ENCODE data around the gene GNB1. TPM values are rescaled to one million over a fixed set of nuclear protein-coding genes. Genes with fewer than 3 reads are reported as not detected.
"Not testable (repeated sequence)": the region's sequence is repeated elsewhere in the genome, so short reads cannot be mapped to it uniquely, and the experiment has no call there.

GNB1 gene
- total RNA-seq, 1 experiment from 2014 or later, result 93.7 TPM

DNA sequence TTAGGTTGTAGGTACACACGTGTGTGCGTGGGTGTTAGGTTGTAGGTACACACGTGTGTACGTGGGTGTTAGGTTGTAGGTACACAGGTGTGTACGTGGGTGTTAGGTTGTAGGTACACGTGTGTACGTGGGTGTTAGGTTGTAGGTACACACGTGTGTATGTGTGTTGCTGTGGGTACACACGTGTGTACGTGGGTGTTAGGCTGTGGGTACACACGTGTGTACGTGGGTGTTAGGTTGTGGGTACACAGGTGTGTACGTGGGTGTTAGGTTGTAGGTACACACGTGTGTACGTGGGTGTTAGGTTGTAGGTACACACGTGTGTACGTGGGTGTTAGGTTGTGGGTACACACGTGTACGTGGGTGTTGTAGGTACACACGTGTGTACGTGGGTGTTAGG lies 44.0 kb upstream of the GNB1 start:
- H3K9ac ChIP-seq (ENCODE audit: low read length); H2AFZ ChIP-seq (ENCODE audit: low read length); H3K27me3 ChIP-seq (ENCODE audit: low read length); H3K9me2 ChIP-seq (replicated peaks; ENCODE audit: insufficient read depth, low read length); H3K9me3 ChIP-seq (ENCODE audit: low read length); H3K4me1 ChIP-seq (ENCODE audit: low read length); H3K79me2 ChIP-seq (ENCODE audit: low read length); H3K4me2 ChIP-seq (ENCODE audit: low read depth, low read length, poor library complexity, severe bottlenecking); DNase-seq; H3K4me3 ChIP-seq (ENCODE audit: low read length); H3K36me3 ChIP-seq (ENCODE audit: insufficient read depth, low read length); H4K20me1 ChIP-seq (ENCODE audit: insufficient read depth, low read depth, low read length); H3K27ac ChIP-seq (ENCODE audit: low read length): not testable (repeated sequence)

DNA sequence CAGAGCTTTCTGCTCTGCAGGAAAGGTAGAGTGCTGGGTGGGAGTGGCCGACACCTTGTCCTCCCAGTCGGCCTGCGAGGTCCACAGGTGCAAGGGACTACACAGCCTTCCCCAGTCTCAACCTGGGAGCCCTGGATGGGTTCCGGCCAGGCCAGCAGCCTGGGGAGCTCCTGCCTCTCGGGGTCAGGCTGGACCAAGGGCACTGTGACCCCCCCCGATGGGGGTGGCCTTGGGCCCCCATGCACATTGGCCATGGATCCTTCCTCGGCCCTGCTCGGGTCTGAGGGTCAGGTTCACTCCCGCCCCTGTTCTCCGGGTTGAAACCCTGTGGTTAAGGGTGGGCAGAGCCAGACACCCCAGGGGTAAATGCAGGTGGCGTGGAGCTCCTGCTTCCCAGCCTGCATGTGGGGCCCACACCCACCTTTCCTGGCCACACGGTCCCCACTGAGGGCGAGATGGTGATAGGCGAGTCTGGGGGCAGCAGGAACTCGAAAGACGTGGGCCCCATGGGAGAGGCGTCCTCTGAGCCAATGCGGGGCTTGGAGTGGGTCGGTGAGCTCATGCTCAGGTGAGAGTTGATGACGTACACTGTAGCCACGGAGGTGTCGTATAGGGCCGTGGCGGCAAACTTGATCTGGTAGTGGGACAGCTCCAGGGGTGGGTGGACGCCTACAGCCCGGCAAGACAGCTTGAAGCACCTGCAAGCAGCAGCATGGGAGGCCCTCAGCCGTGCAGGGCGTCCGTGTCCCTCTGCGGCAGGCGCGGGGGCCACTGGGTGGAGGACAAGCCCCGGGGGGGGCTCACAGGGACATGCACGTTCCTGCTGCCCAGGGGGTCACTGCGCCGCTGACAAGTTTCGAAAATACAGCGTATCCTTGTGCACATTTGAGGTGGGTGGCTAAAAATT lies 39.0 kb upstream of the GNB1 start:
- Histone ChIP-seq H3K9me3 (ENCODE audit: low read length) (peaks cover 3% of the 10 kb centered on the region; the same call in 1 of the 2 replicates), H3K9me2 (replicated peaks; ENCODE audit: insufficient read depth, low read length) (no peaks in the 10 kb centered on the region), H3K36me3 (ENCODE audit: insufficient read depth, low read length) (no peaks in the 10 kb centered on the region), H4K20me1 (ENCODE audit: insufficient read depth, low read depth, low read length) (no peaks in the 10 kb centered on the region), H2AFZ (ENCODE audit: low read length) (no peak overlapping the region), H3K27ac (ENCODE audit: low read length) (no peak overlapping the region), H3K27me3 (ENCODE audit: low read length) (no peaks in the 10 kb centered on the region), H3K79me2 (ENCODE audit: low read length) (no peaks in the 10 kb centered on the region), H3K9ac (ENCODE audit: low read length) (no peak overlapping the region), H3K4me1 (ENCODE audit: low read length) (no peaks in the 10 kb centered on the region), H3K4me3 (ENCODE audit: low read length) (no peak overlapping the region), H3K4me2 (ENCODE audit: low read depth, low read length, poor library complexity, severe bottlenecking) (no peak overlapping the region)
- DNase-seq, result no peak

DNA sequence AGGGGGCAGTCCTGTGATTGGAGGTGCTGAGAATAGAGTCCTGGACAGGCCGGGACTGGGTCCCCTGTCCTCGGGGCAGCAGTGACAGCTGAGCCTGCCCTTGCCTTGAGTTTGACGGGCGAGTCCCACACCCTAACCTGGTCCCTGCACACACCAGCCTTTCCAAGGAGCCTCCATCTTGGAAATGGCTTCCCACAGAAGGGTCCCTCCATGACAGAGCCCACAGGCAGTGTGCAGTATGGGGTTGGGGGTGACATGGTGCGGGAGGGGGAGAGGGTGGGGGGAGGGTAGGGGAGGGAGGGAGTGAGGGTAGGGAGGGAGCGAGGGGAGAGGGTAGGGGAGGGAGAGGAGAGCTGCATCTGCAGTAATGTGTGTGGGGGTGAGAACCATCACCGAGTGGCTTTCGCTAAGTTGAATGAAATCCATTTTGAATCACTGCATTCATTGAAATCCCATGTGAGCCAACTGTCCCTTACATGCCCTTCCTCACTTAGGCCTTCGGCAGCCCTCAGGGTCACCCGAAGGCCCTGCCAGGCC lies 38.3 kb upstream of the GNB1 start:
- no peak overlapping the region for H3K4me2 ChIP-seq (ENCODE audit: low read depth, low read length, poor library complexity, severe bottlenecking)
- DNase-seq, result no peak

DNA sequence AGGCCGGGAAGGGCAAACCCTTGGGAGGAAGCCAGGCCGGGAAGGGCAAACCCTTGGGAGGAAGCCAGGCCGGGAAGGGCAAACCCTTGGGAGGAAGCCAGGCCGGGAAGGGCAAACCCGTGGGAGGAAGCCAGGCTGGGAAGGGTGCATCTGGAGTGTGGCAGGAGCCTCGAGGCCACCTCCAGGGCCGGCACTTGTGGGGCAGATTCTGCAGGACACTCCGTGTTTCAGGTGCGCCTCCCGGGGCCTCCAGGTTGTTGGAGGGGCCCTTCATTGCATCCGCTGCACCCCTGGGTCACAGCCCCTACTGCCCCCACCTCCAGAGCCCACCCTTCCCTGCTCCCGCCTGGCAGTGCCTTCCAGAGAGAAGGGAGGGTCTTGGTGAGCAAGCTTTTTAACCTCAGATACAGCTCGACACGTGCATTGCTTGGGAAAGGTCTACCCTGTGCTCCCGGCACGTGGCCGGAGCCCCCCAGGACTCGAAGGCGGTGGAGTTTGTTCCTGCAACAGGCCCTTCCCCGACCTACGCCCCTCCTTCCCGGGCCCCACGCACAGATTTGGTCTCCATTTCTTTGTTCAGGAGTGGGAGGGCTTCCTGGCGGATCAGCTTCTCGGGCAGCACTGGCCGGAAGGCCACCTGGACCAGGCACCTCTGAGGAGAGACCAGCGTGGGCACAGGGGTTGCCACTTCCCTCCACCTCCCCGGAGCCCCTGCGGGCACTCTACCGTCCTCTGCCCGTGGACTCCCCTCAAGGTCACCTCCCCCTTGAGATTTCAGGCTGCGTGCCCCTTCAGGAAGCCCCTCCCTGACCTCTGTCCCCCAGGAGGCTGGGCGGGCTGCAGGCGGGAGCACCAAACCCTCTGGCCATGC lies 37.6 kb upstream of the GNB1 start:
- H3K9me3 ChIP-seq (ENCODE audit: low read length), result no peaks in the 10 kb centered on the region
- no peaks in the 10 kb centered on the region for H3K36me3 ChIP-seq (ENCODE audit: insufficient read depth, low read length)
- H3K4me1 ChIP-seq (ENCODE audit: low read length), result no peaks in the 10 kb centered on the region
- H3K9me2 ChIP-seq (replicated peaks; ENCODE audit: insufficient read depth, low read length), result no peaks in the 10 kb centered on the region
- H3K4me2 ChIP-seq (ENCODE audit: low read depth, low read length, poor library complexity, severe bottlenecking), result no peak overlapping the region
- no peak overlapping the region for H3K4me3 ChIP-seq (ENCODE audit: low read length)
- no peak for DNase-seq
- no peak overlapping the region for H3K9ac ChIP-seq (ENCODE audit: low read length)
- H3K27ac ChIP-seq (ENCODE audit: low read length), result no peak overlapping the region
- no peak overlapping the region for H2AFZ ChIP-seq (ENCODE audit: low read length)
- H3K79me2 ChIP-seq (ENCODE audit: low read length), result no peaks in the 10 kb centered on the region
- H3K27me3 ChIP-seq (ENCODE audit: low read length), result no peaks in the 10 kb centered on the region
- H4K20me1 ChIP-seq (ENCODE audit: insufficient read depth, low read depth, low read length), result no peaks in the 10 kb centered on the region

More for the DNA sequence above, 38.3 kb upstream of the GNB1 start:
- no peaks in the 10 kb centered on the region for H3K36me3 ChIP-seq (ENCODE audit: insufficient read depth, low read length)
- H3K9me3 ChIP-seq (ENCODE audit: low read length), result no peaks in the 10 kb centered on the region; the same call in 1 of the 2 replicates
- H3K27me3 ChIP-seq (ENCODE audit: low read length), result no peaks in the 10 kb centered on the region
- no peaks in the 10 kb centered on the region for H3K79me2 ChIP-seq (ENCODE audit: low read length)
- no peak overlapping the region for H3K4me3 ChIP-seq (ENCODE audit: low read length)
- H4K20me1 ChIP-seq (ENCODE audit: insufficient read depth, low read depth, low read length), result no peaks in the 10 kb centered on the region
- H3K9ac ChIP-seq (ENCODE audit: low read length), result no peak overlapping the region
- no peak overlapping the region for H3K27ac ChIP-seq (ENCODE audit: low read length)
- no peak overlapping the region for H2AFZ ChIP-seq (ENCODE audit: low read length)
- no peaks in the 10 kb centered on the region for H3K9me2 ChIP-seq (replicated peaks; ENCODE audit: insufficient read depth, low read length)
- H3K4me1 ChIP-seq (ENCODE audit: low read length), result no peaks in the 10 kb centered on the region

DNA sequence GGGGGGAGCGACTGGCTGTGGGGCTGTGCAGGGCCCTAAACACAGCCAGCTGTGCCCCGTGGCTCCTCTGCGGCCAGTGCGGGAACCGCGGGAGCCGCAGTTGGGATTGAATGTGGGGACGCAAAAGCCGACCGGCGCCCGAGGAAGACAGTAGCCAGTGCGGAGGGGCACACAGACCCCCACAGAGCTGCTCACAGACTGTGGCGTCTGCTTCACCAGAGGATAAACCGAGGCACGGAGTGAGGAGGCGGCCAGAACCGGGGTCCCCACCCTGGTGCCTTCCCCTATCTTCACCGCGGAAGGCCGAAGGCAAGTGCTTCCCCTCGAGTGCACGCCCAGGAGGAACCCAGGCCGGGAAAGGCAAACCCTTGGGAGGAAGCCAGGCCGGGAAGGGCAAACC lies 36.9 kb upstream of the GNB1 start:
- Histone ChIP-seq H3K4me1 (ENCODE audit: low read length) (no peaks in the 10 kb centered on the region), H3K4me3 (ENCODE audit: low read length) (no peak overlapping the region), H3K9me3 (ENCODE audit: low read length) (no peaks in the 10 kb centered on the region), H3K27ac (ENCODE audit: low read length) (no peak overlapping the region), H4K20me1 (ENCODE audit: insufficient read depth, low read depth, low read length) (no peaks in the 10 kb centered on the region), H3K36me3 (ENCODE audit: insufficient read depth, low read length) (no peaks in the 10 kb centered on the region), H3K4me2 (ENCODE audit: low read depth, low read length, poor library complexity, severe bottlenecking) (no peak overlapping the region), H2AFZ (ENCODE audit: low read length) (no peak overlapping the region), H3K9me2 (replicated peaks; ENCODE audit: insufficient read depth, low read length) (no peaks in the 10 kb centered on the region), H3K9ac (ENCODE audit: low read length) (no peak overlapping the region), H3K79me2 (ENCODE audit: low read length) (no peaks in the 10 kb centered on the region), H3K27me3 (ENCODE audit: low read length) (no peaks in the 10 kb centered on the region)
- DNase-seq, result no peak

DNA sequence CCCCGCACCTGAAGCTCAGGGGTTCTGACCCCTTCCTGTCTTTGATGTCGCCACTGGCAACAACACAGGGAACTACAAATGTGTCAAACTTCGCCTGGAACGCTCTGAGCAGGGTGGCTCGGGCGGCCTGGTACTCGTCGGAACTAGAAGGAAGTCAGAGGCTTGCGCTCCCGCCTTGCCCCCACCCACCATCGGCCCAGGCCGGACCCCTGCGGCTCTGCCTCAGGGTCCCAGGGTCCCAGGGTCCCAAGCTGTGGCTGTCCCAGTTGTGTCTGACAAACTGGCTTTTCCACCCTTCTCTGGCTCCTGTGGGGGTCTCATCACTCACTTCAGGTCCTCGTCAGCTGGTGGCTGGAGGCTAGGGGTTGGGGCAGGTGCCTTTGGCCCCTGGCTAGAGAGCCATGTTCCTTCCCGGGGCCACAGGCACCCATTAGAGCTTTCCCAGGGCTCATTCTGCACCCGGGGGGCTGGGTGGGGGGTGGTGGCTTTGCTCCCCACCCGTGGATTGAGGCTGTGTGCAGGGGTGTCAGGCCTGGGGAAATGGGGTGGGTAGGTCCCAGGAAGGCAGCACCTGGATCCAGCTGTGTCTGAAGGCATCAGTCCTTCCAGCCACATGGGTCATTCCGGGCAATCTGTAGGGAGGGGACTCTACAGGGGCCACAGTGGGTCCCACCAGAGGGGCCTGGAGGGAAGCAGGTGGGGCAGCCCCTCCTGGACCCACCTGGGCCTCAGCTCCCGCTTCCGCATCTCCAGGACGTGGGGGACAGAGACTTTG lies 36.2 kb upstream of the GNB1 start:
- H3K9me2 ChIP-seq (replicated peaks; ENCODE audit: insufficient read depth, low read length), result no peaks in the 10 kb centered on the region
- H3K36me3 ChIP-seq (ENCODE audit: insufficient read depth, low read length), result no peaks in the 10 kb centered on the region
- no peak overlapping the region for H3K4me3 ChIP-seq (ENCODE audit: low read length)
- no peak for DNase-seq
- no peak overlapping the region for H3K4me2 ChIP-seq (ENCODE audit: low read depth, low read length, poor library complexity, severe bottlenecking)
- H3K4me1 ChIP-seq (ENCODE audit: low read length), result no peaks in the 10 kb centered on the region
- H4K20me1 ChIP-seq (ENCODE audit: insufficient read depth, low read depth, low read length), result no peaks in the 10 kb centered on the region
- H2AFZ ChIP-seq (ENCODE audit: low read length), result no peak overlapping the region
- H3K27me3 ChIP-seq (ENCODE audit: low read length), result no peaks in the 10 kb centered on the region
- no peak overlapping the region for H3K27ac ChIP-seq (ENCODE audit: low read length)
- H3K9ac ChIP-seq (ENCODE audit: low read length), result no peak overlapping the region
- H3K79me2 ChIP-seq (ENCODE audit: low read length), result no peaks in the 10 kb centered on the region
- H3K9me3 ChIP-seq (ENCODE audit: low read length), result no peaks in the 10 kb centered on the region

DNA sequence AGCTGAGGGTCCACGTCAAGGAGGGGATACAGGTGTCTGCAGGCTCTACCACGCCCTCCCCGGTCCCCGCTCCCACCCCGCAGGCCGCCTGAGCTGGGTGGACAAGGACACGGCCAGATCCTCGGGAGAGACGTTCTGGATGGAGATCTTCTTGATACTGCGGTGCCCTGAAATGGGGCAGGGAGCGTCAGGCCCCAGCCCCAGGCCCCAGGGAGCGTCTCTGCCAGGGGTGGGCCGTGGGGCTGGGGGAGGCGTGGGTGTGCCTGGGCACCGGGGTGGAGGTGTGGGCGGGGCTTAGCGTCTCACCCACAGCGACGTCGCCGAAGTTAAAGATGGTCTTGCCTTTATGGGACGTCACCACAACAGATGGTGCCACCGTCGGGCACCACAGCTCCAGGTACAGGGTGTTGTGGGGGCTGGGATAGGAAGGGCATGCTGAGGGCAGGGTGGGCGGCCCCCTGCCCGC lies 35.5 kb upstream of the GNB1 start:
- Histone ChIP-seq H3K27me3 (ENCODE audit: low read length) (no peaks in the 10 kb centered on the region), H3K9me2 (replicated peaks; ENCODE audit: insufficient read depth, low read length) (no peaks in the 10 kb centered on the region), H3K4me3 (ENCODE audit: low read length) (no peak overlapping the region), H2AFZ (ENCODE audit: low read length) (no peak overlapping the region), H3K79me2 (ENCODE audit: low read length) (no peaks in the 10 kb centered on the region), H3K9ac (ENCODE audit: low read length) (no peak overlapping the region), H3K4me1 (ENCODE audit: low read length) (no peaks in the 10 kb centered on the region), H3K4me2 (ENCODE audit: low read depth, low read length, poor library complexity, severe bottlenecking) (no peak overlapping the region), H3K27ac (ENCODE audit: low read length) (no peak overlapping the region), H3K9me3 (ENCODE audit: low read length) (no peaks in the 10 kb centered on the region), H3K36me3 (ENCODE audit: insufficient read depth, low read length) (no peaks in the 10 kb centered on the region), H4K20me1 (ENCODE audit: insufficient read depth, low read depth, low read length) (no peaks in the 10 kb centered on the region)
- no peak for DNase-seq
